GM19025 (cell line): ENCODE results near the gene UBXN10.
"Not testable (repeated sequence)": the region's sequence is repeated elsewhere in the genome, so short reads cannot be mapped to it uniquely, and the experiment has no call there.

Experiments
- ATAC-seq: cut with Tn5 transposase; IDR thresholded peaks from one replicate; pipeline ENCODE4 v1.9.1; 2021; ENCODE audit warnings: mild to moderate bottlenecking, low read depth, moderate library complexity; ENCODE audit not compliant: unreplicated experiment

UBXN10 gene

DNA sequence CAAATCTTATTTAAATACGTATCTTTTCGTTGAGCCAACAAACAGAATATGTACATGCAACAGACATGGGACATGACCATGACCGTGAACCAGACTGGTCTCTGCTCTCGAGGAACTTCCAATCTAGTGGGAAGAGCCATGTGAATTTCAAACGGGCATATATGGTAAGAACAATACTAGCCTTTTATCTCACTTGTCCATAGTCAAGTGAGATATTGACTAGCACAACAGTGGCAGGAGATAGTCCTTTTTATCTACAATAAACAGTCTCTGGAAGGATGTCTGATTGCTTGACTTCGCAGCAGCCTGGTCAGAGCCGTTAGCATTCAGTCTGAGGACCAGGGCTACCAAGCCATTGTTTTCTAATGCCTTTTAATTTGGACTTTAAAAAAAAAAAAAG, 13.0 kb downstream of the UBXN10 start:
- ATAC-seq, result no peak

DNA sequence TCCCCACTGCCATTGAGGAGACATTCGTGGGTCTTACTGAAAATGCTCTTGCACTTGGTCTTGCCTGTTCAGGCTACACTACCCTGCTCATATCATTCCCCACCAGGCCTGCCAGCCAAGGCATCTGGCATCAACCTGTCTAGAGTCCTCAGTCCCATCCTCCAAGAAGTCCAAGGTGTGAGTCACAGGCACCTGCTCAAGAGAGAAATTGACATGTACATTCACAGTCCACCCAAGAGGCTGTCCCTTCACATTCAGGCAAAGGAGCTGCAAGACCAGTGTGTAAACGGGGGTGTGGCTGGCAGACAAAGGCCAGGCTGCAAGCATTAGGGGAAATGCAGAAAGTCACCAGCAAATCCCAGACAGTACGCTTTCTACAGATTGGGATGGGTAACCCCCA, 13.5 kb downstream of the UBXN10 start:
- ATAC-seq, result no peak

DNA sequence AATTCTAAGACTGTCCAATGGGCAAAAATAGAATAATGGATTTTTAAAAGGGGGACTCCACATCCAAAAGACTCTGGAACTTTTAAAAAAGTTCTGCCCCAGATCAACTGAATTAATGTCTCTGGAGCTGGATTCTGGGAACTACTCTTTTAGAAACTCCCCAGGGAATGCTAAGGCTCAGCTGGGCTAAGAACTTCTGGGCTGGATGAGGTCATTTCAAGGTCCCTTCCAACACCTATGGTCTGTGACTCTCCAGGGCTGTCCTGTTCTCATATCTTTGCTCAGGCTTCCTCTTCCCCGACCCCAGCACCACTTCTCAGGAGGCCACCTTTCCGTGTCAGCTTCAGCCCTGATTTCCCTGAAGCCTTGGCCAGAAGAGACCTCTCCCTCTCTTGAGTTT, 13.9 kb downstream of the UBXN10 start:
- ATAC-seq, result no peak

DNA sequence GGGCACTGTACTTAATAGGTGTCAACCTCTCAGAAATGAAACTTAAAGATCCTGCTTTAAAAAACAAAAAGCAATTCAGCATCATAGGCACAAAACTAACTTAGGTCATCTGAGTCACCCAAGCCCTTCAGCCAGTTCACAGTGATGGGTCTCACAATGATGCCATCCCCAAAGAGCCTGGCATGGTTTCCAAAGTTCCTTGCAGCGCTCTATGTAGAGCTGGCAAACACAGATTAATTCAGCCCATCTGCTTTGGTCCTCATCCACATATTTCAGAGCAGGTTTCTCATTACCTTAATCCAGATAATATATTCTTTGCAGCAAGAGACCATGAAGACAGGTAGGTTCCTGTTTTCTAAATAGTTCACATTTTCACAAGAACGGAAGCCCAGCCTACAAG, 15.1 kb downstream of the UBXN10 start:
- no peak for ATAC-seq

DNA sequence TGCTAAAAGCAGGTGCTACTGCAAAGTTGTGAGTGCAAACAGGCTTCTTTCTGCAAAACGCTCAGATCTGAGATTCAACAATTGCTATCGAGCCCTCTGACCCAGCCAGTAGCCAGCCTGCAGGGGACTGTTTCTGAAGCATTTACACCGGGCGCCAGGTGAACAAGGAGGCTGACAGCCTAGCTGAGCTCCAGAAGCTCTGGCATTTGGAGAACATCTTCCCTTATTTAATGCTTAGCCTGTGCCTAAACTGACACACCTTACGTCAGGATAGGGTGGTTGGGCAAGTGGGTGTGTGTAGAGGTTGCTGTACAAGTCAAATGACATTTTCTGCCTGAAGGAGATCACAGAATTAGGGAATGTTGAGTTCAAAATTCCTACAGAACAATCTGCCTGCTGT, 16.3 kb downstream of the UBXN10 start:
- no peak for ATAC-seq

DNA sequence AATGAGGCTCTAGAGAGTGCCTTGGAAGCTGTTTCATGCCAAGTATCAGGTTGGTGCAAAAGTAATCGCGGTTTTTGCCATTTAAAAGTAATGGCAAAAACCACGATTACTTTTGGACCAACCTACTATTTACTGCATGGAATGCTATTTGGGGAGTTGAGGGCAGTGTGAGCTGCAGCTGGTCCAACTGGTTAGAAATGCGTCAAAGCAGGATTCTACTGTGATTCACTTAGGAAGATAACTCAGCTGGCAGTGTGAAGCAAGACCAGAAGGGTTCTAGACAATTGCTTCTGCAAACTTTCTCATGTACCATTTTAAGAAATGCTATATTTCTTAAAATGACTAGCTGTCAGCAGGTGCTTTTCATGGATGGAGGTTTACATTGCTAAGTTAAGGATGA, 21.6 kb downstream of the UBXN10 start:
- ATAC-seq, result no peak

DNA sequence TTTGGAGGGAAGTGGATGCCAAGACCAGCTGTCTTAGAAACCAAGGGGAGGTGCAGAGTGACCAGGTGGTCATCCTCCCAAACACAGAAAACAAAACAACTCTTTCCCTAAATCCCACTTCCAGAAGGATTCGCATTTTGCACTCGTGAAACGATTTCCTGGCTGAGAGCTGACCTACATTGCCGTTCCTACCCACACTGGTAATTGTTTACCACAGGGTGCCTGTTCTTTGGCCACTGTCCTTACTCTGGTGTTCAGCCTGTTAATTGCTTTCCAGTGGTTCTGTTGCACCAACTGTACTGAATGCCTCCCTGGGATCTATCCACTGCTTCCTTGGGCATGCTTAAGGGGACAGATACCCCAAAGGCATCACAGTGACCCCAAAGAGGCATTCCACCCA, 23.6 kb downstream of the UBXN10 start:
- ATAC-seq, result no peak

DNA sequence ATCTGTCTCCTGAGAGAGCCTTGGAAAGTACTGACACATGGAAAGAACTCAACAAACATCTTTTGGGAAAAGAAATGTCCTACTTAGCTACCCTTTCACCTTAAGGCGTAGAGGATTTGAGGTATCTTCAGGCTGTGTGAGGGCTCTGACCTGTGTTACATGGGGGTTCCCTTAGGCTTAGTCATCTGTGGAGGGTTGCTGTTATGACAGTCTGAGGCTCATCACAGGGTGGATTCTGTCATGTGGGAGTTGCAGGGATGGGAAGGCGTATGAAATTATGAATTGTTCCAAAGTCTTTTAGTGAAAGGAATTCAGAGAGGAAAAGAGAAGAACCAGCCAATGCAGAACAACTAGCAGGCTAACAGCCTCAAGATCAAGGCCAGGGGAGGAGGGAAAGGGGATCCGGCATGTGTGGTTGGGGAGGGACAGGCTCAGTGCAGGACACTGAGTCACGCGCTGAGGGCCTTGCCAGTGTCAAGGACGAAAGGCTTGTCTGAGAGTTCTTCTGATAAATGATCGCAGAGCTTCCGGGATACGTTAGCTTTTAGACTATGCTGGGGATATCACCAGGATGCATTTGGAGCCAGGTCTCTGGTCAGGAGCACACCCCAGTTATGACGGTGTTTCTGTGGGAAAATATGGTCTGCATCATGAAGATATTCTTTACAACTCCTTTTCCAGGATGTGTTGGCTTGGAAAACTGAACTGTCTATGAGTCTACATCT, 25.0 kb downstream of the UBXN10 start:
- ATAC-seq, result no peak

DNA sequence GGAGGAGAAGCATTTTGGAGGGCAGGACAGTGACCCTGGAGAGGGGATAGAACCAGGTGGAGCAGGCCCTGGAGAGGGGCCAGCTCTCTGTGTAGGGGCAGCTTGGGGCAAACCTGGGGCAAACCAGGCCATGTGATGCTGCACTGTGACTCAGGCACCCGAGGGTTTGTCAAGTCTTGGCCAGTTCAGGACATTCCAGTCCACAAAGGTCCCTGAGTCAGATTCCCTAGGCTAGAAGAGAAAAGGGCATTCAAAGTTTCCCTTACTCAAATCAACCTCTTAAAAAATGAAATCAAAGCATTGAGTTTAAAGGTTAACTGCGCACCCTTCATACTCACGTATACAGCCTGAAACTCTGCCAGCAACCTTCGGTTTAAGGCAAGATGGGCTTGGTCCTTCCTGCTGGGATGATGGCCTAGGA, 25.6 kb downstream of the UBXN10 start:
- ATAC-seq, result no peak

DNA sequence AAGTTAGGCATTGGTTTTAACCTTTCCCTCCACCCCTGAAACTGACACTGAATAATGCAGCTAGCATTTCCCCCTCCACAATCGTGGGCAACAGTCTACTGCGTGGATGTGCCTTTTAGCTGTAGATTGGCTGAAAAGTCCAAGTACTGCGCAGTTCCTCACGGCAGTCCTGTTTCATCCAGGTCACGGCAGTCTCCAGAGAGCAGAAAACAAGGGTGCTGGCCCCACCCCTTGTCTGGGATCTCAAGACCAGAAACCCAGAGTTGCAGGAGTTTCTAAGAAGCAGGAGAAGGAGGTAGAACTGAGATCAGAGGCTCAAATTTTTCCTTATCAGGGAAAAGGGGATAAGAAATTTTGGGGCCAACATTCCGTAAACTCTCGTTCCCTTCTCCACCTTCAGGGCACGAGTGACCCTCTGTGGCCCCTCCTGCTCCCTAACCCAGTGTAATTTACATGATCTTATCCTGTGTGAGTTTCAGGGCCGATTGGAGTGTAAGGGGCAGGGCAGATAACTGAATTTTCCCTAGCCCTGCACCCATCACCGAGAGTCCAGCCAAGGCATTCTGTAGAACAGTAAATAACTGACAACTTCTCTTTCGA, 26.3 kb downstream of the UBXN10 start:
- ATAC-seq, result no peak

DNA sequence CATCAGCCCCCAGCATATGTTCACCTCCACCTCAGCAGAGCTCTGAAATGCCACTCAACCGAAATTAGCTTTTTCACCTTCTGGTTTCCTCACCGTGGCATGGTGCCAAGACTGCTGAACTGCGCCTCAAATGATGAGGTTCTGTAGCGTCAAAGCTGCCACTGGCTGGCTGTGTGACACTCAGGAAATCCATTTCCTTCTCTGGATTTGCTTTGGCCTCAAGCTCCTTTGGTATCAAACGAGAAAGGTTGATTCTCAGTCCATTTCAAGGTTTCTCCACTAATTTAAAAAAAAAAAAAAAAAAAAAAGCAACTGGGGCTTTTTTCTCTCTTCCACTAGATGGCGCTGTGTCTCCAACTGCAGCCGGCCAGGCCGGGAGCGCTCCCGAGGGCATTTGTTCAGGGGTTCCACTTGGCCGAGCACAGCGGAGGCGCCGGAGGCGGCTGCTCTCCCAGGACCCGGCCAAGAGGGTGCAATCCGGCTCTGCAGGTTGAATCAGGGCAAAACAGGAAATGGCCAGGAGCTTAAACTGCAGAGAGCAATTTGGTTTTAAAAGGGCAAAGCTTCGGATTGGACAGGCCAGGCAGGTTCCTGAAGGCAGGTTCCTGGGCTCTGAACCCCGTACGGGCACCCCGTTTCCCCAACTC, 26.9 kb downstream of the UBXN10 start:
- ATAC-seq, result no peak

DNA sequence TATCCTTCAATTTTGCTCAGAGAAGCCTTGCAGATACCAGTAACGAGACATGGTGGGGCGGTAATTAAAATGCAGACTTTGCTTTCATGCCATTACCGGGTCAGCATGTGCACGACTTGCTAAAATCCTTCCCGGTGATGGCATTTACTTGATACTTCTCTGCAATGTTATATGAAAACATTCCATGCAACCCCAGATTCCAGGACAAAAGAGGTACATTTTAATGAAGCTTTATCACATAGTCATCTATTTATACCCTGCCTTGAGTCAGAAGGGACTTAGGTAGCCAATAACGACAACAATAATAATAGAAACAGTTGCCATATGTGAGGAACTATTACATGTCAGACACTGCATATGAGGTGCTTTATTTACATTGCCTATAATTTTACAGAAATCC, 29.8 kb downstream of the UBXN10 start:
- ATAC-seq, result no peak

DNA sequence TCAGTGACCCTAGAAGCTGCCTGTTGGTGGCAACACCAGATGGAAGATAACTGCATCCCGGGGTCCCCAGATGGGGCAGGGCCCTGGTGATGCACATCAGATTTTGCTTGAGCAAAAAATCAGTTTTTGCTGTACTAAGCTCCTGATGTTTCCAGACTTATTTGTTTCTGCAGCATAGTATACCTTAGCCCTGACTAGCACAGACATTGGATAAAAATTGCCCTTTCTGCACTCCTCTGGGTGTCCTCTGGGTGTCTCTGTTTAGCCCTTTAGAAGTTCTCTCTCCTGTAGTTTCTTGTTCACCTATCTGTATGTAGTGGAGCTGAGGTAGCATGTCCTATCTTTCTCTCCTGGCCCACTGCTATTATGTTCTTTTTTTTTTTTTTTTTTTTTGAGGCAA, 30.7 kb downstream of the UBXN10 start:
- no peak for ATAC-seq

DNA sequence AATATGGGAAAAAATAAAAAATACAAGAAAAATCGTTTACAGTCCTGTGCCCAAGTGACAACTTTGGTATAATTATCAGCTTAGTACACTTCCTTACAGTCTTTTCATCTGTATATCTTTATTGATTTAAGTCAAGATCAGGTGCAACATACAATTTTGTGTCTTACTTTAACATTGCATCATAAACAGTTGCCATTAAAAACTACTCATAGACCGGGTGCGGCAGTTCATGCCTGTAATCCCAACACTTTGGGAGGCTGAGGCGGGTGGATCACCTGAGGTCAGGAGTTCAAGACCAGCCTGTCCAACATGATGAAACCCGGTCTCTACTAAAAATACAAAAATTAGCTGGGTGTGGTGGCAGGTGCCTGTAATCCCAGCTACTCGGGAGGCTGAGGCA, 33.2 kb downstream of the UBXN10 start:
- ATAC-seq, result not testable (repeated sequence)

DNA sequence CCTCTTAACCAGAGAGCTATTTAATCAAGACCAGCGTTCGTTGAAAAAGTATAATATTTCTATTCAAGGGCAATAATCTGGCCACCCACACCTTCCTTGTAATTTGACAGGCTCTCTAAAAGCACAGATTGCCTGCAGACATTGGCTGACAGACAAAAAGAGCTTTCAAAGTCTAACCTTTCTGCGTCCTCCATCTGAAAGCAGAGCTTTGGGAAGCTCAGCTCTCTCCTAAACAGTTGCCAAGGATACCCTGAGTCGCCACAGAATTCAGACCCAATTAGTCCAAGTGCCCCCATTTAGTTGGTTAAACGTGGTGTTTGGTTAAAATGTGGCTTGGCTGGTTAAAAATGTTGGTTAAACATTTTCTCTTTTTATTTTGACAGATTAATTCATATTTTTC, 34.1 kb downstream of the UBXN10 start:
- ATAC-seq, result no peak

DNA sequence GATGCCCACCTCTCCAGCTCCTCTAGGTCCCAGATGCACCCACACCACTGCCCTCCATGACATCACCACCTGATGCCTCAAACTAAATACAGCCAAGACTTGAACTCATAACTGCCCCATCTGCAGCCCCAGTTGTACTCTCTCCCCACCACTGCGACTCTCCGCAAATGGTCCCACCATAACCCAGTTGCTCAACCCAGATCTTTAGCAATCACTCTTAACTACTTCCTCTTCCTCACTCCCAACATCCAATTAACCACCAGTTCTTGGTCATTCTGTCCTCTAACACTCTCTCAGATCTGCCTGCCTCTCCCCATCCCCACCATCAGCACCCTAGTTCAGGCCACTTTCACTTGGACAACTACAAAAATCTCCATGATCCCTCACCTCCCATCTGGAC, 37.2 kb downstream of the UBXN10 start:
- no peak for ATAC-seq

DNA sequence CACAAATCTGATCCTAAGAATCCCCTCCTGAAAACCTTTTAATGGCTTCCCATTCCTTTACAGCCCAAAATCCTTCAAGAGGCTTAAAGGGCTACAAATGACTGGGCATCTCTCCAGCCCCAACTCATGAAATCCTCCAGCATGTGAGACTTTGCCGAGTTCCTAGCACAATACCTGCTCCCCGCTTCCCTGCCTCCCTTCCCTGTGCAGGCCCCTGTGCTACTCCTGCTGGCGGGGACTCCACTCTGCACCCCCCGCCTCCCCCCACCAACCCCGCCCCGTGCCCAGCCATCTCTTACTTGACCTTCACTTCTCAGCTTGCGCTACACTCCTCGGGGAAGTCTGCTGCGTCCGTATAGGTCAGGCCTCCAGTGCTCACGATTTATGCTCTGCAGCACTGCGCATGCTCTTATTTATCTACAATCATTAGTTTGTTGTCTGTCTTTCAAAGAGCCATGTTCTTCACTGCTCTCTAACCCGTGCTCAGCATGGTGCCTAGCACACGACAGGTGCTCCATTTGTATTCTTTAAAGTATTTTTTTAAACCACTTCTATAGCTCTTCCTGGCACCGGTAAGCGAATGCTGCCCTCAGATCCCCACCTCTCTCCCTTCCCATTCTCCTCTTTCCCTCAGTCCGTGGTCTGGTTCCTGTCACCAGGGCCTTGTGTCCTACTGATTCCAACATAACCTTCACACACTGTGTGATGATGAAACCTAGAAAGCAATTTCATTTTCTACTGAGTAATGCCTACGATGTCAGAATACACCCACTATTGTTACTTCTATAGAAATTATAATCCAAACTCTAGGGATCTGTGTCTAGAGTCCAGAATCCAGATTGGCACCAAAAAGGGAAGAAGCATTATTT, 37.9 kb downstream of the UBXN10 start:
- ATAC-seq, result no peak

DNA sequence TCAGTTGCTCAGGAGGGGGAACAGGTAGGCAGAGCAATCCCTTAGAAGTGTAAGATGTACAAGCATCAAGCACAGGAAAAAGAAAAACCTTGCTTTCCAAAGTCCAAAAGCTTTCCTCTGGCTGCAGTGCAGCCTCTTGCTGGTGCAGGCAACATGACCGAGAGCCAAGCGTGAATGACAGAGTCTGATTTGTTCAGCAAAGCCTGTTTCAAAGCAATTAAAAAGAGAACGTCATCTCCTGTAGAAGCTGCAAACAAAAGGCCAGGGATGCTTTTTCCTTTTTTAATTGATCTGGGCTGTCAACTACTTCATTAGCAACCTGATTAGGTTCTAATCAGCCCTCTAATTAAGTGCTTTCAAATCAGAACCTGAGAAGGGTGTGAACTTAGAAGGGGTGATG, 38.6 kb downstream of the UBXN10 start:
- ATAC-seq, result no peak

DNA sequence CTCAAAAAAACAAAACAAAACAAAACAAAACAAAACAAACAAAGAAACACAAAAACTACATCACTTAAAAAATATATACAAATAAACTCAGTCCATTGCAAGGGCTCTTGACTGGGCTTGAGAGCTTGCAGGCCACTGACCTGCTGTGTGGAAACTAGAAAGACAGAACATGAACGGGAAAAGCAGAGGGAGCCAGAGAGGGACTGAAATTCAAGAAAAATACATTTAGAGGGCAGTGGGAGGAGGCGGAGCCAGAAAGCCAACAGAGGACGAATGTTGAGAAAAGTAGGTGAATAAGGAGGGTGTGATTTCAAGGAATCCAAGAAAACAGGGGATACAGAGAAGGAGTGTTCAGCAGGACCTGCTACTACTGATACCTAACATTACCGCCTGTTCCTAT, 41.8 kb downstream of the UBXN10 start:
- ATAC-seq, result no peak

DNA sequence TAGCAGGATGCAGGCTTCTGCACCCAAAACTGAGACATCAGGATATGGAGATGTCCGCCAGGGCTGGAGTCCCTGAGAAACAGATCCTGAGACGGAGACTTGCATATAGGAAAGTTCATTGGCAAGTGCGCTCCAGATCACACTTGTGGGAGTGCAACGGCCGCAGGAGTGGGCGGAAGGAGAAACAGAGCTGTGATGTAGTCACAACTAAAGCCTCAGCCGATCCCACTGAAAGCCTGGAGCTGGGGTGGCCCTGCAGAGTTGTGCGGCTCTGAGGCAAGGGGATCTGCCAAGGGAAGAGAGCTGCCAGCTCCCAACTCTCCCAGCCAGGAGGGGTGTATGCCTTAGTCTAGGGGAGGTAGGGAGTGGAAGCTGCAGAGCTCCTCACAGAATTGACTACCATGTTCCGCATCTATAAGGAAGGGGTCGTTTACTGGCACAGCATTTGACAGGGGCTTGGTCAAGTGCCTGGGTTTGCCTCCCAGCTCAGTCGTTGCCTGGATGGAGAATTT, 42.5 kb downstream of the UBXN10 start:
- no peak for ATAC-seq

DNA sequence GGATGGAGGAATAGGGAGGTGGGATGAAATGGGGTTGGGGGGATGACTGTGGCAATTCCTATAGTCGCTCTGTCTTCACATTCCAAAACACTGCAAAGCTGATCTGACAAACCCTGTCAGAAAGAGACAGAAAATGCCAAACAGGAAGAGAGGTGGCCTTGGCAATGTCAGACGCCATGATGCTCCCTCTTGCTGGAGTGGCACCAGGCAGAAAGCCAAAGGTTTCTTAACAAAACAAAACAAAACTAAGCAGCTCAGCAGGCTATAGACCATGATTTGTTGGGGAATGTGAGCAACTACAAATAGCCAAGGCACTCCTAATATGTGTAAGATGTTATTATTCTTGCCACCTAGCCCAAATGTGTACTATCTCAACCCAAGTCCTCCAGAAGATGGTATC, 43.3 kb downstream of the UBXN10 start:
- no peak for ATAC-seq
